ENCODE results near the gene CATSPER3. TPM values are rescaled to one million over a fixed set of nuclear protein-coding genes. Genes with fewer than 3 reads are reported as not detected.
"Not testable (repeated sequence)": the region's sequence is repeated elsewhere in the genome, so short reads cannot be mapped to it uniquely, and the experiment has no call there.

The CATSPER3 gene
- total RNA-seq, 1 experiment from 2014 or later, result 1.7 TPM

DNA sequence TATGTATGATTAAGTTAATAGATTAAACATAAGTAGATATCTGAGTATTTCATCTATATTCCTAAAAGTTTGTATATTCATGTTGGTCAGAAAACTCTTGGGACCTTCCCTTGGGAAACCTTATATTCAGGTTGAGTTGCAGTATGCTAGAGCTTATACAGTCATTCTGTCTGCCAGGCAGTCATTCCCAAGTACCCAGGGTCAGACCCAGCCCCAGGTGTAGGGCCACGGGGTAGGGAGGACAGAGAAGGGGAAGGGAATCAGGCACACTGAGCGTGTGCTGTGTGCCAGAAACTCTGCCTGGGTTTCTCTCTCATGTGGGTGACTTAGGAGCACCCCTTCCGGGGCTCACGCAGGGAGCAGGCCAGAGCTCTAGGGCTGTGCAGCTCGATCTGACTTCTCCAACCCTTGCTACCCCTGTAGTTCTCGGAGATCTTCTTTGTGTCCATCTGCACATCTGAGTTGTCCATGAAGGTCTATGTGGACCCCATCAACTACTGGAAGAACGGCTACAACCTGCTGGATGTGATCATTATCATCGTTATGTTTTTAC lies 28.2 kb downstream of the CATSPER3 start:
- ChIA-PET RAD21 (ENCODE audit: low non-redundant PET in 1 of 2, low total read pairs in 2 of 2, uncharacterized antibody in 2 of 2, unreplicated experiment in 2 of 2) (no interaction called here), CTCF (no interaction called here)
- intact Hi-C loops (cut with micrococcal nuclease), result no loop called here

DNA sequence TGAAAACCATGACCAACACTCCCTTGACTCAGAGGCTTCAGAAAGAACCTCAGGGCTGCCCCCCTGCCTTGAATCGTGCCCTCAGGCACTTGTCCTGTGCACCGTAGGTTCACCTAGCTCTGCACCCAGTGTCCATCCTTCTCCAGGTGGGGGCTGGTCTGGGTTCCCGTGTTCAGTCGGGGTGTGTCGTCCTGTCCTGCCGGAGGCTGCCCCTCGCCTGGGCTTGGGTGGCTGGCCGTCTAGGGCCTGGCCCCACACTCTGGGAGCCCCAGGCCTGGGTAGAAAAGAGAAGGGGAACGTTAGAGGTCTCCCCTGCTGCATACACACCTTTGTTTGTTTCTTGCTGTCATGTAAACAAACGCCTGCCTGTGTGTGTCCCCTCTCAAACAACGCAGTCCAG lies 29.3 kb downstream of the CATSPER3 start:
- no peaks in the 10 kb centered on the region for H3K79me2 ChIP-seq (ENCODE audit: insufficient read depth, low read length)
- ATAC-seq, result no peak

More for the DNA sequence above, 28.2 kb downstream of the CATSPER3 start:
- TF ChIP-seq, protein P1, sequence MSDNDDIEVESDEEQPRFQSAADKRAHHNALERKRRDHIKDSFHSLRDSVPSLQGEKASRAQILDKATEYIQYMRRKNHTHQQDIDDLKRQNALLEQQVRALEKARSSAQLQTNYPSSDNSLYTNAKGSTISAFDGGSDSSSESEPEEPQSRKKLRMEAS (IDR thresholded peaks at IDR 0.05), result no peak
- TF ChIP-seq, protein P2, sequence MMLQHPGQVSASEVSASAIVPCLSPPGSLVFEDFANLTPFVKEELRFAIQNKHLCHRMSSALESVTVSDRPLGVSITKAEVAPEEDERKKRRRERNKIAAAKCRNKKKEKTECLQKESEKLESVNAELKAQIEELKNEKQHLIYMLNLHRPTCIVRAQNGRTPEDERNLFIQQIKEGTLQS (IDR thresholded peaks at IDR 0.05), result no peak
- no peak for TF ChIP-seq ZFX (IDR thresholded peaks at IDR 0.05)
- Histone ChIP-seq H3K27ac (ENCODE audit: low read depth, low read length) (no peak overlapping the region), H4K20me1 (ENCODE audit: insufficient read depth) (no peaks in the 10 kb centered on the region), H3K27me3 (ENCODE audit: insufficient read depth, low read length) (no peaks in the 10 kb centered on the region), H2AFZ (ENCODE audit: low read depth, low read length, poor library complexity, severe bottlenecking) (no peak overlapping the region), H3K4me1 (ENCODE audit: control insufficient read depth in 1 of 2, insufficient read depth in 2 of 2, low read length in 2 of 2) (no peaks in the 10 kb centered on the region), H3K36me3 (ENCODE audit: control insufficient read depth in 1 of 2, insufficient read depth in 2 of 2, low read length in 2 of 2) (no peaks in the 10 kb centered on the region), H3K4me2 (ENCODE audit: low read length) (no peak overlapping the region), H3K9me2 (ENCODE audit: insufficient read depth) (no peaks in the 10 kb centered on the region), H3K9me3 (ENCODE audit: control insufficient read depth in 1 of 2, insufficient read depth in 1 of 2, low read depth in 1 of 2, low read length in 2 of 2) (no peaks in the 10 kb centered on the region), H3K4me3 (replicated peaks in 1 of 2; ENCODE audit: low read depth in 1 of 2, low read length in 2 of 2) (no peak overlapping the region), H3K79me2 (ENCODE audit: insufficient read depth, low read length) (no peaks in the 10 kb centered on the region), H3K9ac (ENCODE audit: low read length) (no peak overlapping the region)
- DNase-seq (ENCODE audit: low read depth, low spot score), result no peak
- BruUV-seq (replicated peaks), result no TSS peak
- POLR2A ChIA-PET, result no interaction called here
- no peak for ATAC-seq

DNA sequence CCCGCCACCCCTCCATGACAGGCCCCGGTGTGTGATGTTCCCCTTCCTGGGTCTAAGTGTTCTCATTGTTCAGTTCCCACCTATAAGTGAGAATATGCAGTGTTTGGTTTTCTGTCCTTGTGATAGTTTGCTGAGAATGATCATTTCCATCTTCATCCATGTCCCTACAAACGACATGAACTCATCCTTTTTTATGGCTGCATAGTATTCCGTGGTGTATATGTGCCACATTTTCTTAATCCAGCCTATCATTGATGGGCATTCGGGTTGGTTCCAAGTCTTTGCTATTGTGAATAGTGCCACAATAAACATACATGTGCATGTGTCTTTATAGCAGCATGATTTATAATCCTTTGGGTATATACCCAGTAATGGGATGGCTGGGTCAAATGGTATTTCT lies 30.4 kb downstream of the CATSPER3 start:
- H4K20me1 ChIP-seq (ENCODE audit: insufficient read depth); CTCF ChIA-PET; H3K4me3 ChIP-seq (replicated peaks in 1 of 2; ENCODE audit: low read depth in 1 of 2, low read length in 2 of 2); H3K9me3 ChIP-seq (ENCODE audit: control insufficient read depth in 1 of 2, insufficient read depth in 1 of 2, low read depth in 1 of 2, low read length in 2 of 2); H2AFZ ChIP-seq (ENCODE audit: low read depth, low read length, poor library complexity, severe bottlenecking); RAD21 ChIA-PET (ENCODE audit: low non-redundant PET in 1 of 2, low total read pairs in 2 of 2, uncharacterized antibody in 2 of 2, unreplicated experiment in 2 of 2); H3K27me3 ChIP-seq (ENCODE audit: insufficient read depth, low read length); DNase-seq (ENCODE audit: low read depth, low spot score); POLR2A ChIA-PET; H3K4me1 ChIP-seq (ENCODE audit: control insufficient read depth in 1 of 2, insufficient read depth in 2 of 2, low read length in 2 of 2); H3K4me2 ChIP-seq (ENCODE audit: low read length); H3K36me3 ChIP-seq (ENCODE audit: control insufficient read depth in 1 of 2, insufficient read depth in 2 of 2, low read length in 2 of 2); H3K27ac ChIP-seq (ENCODE audit: low read depth, low read length); intact Hi-C loops (cut with micrococcal nuclease); ATAC-seq; H3K9ac ChIP-seq (ENCODE audit: low read length); H3K79me2 ChIP-seq (ENCODE audit: insufficient read depth, low read length); H3K9me2 ChIP-seq (ENCODE audit: insufficient read depth); BruUV-seq (replicated peaks): not testable (repeated sequence)

More for the DNA sequence above, 29.3 kb downstream of the CATSPER3 start:
- H3K9me2 ChIP-seq (ENCODE audit: insufficient read depth), result no peaks in the 10 kb centered on the region
- DNase-seq (ENCODE audit: low read depth, low spot score), result no peak
- no peak overlapping the region for H3K4me2 ChIP-seq (ENCODE audit: low read length)
- CTCF ChIA-PET, result no interaction called here
- no peaks in the 10 kb centered on the region for H3K4me1 ChIP-seq (ENCODE audit: control insufficient read depth in 1 of 2, insufficient read depth in 2 of 2, low read length in 2 of 2)
- no peaks in the 10 kb centered on the region for H3K27me3 ChIP-seq (ENCODE audit: insufficient read depth, low read length)
- no peak overlapping the region for H3K27ac ChIP-seq (ENCODE audit: low read depth, low read length)
- TF ChIP-seq SIN3A (IDR thresholded peaks at IDR 0.05; ENCODE audit: low read depth) (no peak), EZH2phosphoT487 (IDR thresholded peaks at IDR 0.05; ENCODE audit: borderline replicate concordance) (no peak), POLR2A (IDR thresholded peaks at IDR 0.05; ENCODE audit: borderline replicate concordance, extremely low read depth, insufficient read depth, insufficient read length) (no peak), POLR2AphosphoS5 (IDR thresholded peaks at IDR 0.05; ENCODE audit: low read depth, low read length) (no peak), TCF7L2 (IDR thresholded peaks at IDR 0.05; ENCODE audit: borderline replicate concordance, extremely low read depth, insufficient read depth, insufficient read length) (no peak), EGR1 (IDR thresholded peaks at IDR 0.05; ENCODE audit: low read depth) (no peak), CEBPB (IDR thresholded peaks at IDR 0.05; ENCODE audit: low read depth) (no peak), JUND (IDR thresholded peaks at IDR 0.05) (no peak)
- TF ChIP-seq, protein P2 (IDR thresholded peaks at IDR 0.05), result no peak
- TF ChIP-seq, protein P3, sequence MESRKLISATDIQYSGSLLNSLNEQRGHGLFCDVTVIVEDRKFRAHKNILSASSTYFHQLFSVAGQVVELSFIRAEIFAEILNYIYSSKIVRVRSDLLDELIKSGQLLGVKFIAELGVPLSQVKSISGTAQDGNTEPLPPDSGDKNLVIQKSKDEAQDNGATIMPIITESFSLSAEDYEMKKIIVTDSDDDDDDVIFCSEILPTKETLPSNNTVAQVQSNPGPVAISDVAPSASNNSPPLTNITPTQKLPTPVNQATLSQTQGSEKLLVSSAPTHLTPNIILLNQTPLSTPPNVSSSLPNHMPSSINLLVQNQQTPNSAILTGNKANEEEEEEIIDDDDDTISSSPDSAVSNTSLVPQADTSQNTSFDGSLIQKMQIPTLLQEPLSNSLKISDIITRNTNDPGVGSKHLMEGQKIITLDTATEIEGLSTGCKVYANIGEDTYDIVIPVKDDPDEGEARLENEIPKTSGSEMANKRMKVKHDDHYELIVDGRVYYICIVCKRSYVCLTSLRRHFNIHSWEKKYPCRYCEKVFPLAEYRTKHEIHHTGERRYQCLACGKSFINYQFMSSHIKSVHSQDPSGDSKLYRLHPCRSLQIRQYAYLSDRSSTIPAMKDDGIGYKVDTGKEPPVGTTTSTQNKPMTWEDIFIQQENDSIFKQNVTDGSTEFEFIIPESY (IDR thresholded peaks at IDR 0.05; ENCODE audit: extremely low read depth, insufficient replicate concordance, low read length), result no peak
- TF ChIP-seq, protein P1 (IDR thresholded peaks at IDR 0.05), result no peak
- no peaks in the 10 kb centered on the region for H4K20me1 ChIP-seq (ENCODE audit: insufficient read depth)
- H3K36me3 ChIP-seq (ENCODE audit: control insufficient read depth in 1 of 2, insufficient read depth in 2 of 2, low read length in 2 of 2), result no peaks in the 10 kb centered on the region
- H3K4me3 ChIP-seq (replicated peaks in 1 of 2; ENCODE audit: low read depth in 1 of 2, low read length in 2 of 2), result no peak overlapping the region
- POLR2A ChIA-PET, result no interaction called here
- no peak overlapping the region for H2AFZ ChIP-seq (ENCODE audit: low read depth, low read length, poor library complexity, severe bottlenecking)
- no peaks in the 10 kb centered on the region for H3K9me3 ChIP-seq (ENCODE audit: control insufficient read depth in 1 of 2, insufficient read depth in 1 of 2, low read depth in 1 of 2, low read length in 2 of 2)
- no peak overlapping the region for H3K9ac ChIP-seq (ENCODE audit: low read length)
- RAD21 ChIA-PET (ENCODE audit: low non-redundant PET in 1 of 2, low total read pairs in 2 of 2, uncharacterized antibody in 2 of 2, unreplicated experiment in 2 of 2), result no interaction called here
- intact Hi-C loops (cut with micrococcal nuclease), result no loop called here
- no TSS peak for BruUV-seq (replicated peaks)

Data from HCT116 (cell line).